ENCODE data around the gene NIT1. TPM values are rescaled to one million over a fixed set of nuclear protein-coding genes. Genes with fewer than 3 reads are reported as not detected.

NIT1 gene
- total RNA-seq, 1 donor from 2014 or later = 70.3 TPM

Other genes starting within 250 kb of the NIT1 start
- gene ITLN1, start 232.9 kb upstream of the NIT1 start, total RNA-seq = 2.4 TPM
- not detected for gene ITLN2, start 163.3 kb upstream of the NIT1 start, total RNA-seq
- gene F11R, start 97.0 kb upstream of the NIT1 start, total RNA-seq = 65.4 TPM
- 30.7 TPM for gene TSTD1, start 79.1 kb upstream of the NIT1 start, total RNA-seq
- gene USF1, start 72.1 kb upstream of the NIT1 start, total RNA-seq = 27.6 TPM
- 4.0 TPM for gene ARHGAP30, start 48.2 kb upstream of the NIT1 start, total RNA-seq
- gene NECTIN4, start 28.5 kb upstream of the NIT1 start, total RNA-seq = not detected
- gene KLHDC9, start 19.7 kb upstream of the NIT1 start, total RNA-seq = 6.2 TPM
- 22.0 TPM for gene PFDN2, start 68 bp upstream of the NIT1 start, total RNA-seq
- gene DEDD, start 14.6 kb downstream of the NIT1 start, total RNA-seq = 17.6 TPM
- gene UFC1, start 35.9 kb downstream of the NIT1 start, total RNA-seq = 36.1 TPM
- 10.2 TPM for gene USP21, start 41.4 kb downstream of the NIT1 start, total RNA-seq
- 9.3 TPM for gene PPOX, start 48.3 kb downstream of the NIT1 start, total RNA-seq
- 9.1 TPM for gene B4GALT3, start 59.4 kb downstream of the NIT1 start, total RNA-seq
- 1.1 TPM for gene ADAMTS4, start 80.9 kb downstream of the NIT1 start, total RNA-seq
- gene NDUFS2, start 84.3 kb downstream of the NIT1 start, total RNA-seq = 106 TPM
- 13.4 TPM for gene FCER1G, start 97.2 kb downstream of the NIT1 start, total RNA-seq
- 4,148 TPM for gene APOA2, start 105.5 kb downstream of the NIT1 start, total RNA-seq
- gene TOMM40L, start 108.0 kb downstream of the NIT1 start, total RNA-seq = 6.3 TPM
- gene NR1I3, start 120.1 kb downstream of the NIT1 start, total RNA-seq = 158 TPM
- 5.1 TPM for gene PCP4L1, start 140.6 kb downstream of the NIT1 start, total RNA-seq
- gene MPZ, start 191.9 kb downstream of the NIT1 start, total RNA-seq = 2.4 TPM
- 223 TPM for gene SDHC, start 196.3 kb downstream of the NIT1 start, total RNA-seq
- gene CFAP126, start 249.8 kb downstream of the NIT1 start, total RNA-seq = not detected